NAMALWA (cell line): ENCODE measurements around the gene PAQR4.

Source experiments
- DNase-seq: peaks from one replicate; pipeline ENCODE4 v3.0.0-alpha.2; 2015; ENCODE audit warnings: low spot score

The PAQR4 gene

DNA sequence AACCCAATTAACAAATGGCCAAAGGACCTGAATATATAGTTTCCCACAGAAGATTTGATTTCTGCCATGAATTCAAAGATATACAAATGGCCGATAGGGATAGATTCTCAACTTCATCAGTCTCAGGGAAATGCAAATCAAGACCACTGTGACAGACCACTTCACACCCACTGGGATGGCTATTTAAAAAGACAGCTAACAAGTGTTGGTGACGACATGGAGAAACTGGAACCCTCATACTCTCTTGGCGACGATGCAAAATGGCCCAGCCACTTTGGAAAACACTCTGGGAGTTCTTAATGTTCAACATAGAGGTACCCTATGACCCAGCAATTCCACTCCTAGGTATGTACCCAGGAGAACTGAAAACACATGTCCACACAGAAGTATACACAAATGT is 22.5 kb upstream of the PAQR4 start:
- no peak for DNase-seq

DNA sequence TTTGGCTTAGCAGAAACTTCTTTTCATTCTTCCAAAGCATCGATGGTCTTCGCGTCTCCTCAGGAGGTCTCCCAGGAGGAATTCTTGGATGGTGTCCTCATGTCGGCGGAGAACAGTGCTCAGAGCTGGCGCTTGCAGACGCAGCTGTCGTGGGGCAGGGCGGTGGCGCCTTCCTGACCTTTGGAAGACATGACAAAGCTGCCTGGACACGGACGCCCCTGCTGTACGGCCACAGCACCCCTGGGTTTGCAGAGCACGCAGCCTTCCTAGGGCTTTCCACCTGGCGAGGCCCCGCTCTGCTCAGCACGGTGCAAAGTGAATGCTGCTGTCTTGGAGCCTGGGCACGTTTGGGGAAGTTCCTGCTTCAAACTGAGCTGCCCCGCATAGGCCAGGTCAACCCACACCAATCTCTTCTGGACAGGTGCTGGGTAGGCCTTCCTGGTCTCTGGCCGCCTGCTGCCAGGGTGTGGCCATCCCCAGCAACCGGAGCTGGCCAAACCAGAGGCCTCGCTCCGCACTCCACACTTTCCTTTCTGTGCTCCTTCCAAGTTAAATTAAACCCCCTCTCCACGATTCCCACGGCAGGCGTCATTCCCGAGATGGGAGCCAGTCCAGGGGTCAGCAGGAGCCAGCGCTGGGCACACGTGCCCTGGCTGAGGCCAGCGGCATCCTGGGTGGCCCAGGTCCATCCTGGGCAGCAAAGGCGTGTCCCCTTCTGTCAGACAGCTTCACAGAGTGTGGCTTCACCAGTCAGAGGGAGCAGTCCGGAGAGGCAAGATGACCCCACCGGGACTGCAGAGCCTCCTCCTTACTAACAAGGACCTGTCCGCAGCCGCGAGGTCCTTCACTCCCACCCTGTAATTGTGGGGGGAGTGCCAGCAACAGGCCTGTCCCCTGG is 20.1 kb upstream of the PAQR4 start:
- no peak for DNase-seq

DNA sequence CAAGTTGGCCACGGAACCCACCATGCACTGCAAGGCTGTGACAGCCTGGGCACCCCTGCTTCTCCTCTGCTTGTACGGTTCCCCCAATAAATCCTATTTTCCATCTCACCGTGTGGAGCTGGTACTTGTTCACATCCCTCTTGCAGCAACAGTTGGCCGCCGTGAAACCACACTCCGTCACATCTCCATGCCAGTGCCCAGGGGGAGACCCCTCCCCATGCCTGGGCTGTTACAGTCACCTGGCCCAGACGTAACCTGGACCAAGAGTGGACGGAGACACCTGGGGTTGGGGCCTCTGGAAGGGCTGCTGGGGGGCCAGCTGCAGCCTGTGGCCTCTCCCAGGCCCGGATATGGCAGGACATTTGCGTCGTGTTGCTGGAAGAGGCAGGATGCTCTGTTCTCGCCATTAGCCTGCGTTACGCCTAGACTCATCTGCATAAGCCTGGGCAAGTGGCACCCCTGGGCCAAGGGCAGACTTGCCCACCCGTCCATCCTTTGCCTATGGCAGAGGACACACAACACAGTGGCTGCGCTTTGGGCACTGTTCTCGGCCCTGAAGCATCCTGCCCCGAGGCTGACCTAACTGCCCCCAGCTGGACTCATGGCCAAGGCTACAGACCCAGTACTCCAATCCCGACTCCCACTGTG is 19.3 kb upstream of the PAQR4 start:
- DNase-seq = no peak

DNA sequence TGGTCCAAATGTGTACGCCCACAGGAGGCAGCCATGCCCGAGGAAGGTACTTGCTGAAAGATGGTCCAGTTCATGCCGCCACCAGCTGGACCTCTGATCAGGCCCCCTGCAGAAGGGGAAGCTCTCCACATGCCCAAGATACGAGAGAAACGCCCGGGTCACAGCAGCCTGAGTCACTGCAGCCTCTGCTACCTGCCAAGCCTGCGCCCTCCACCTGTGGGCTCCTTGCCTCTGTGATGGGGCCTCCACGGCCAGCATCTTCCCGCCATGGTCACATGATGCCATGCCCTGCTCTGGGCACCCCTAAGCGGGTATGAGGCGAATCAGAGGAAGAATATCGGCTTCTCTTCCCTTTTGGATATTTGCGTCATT is 18.8 kb upstream of the PAQR4 start:
- no peak for DNase-seq

DNA sequence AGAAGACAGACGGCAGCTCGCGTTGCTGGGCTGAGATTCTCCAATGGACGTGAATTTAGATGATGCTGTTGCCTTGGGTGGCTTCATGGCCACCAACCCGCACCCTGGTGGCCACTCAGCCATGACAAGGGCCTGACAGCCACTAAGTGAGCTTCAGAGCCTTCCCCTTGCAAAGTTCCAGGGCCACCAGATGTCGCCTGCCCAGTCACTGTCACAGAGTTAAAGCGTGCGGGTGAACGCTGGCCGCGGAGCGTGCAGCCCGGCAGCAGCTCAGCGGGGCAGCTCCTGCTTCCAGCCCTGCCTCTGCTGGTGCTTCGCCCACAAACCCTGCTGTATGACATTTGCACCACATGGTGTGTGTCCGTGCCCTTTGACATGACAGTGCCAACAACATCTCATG is 18.4 kb upstream of the PAQR4 start:
- no peak for DNase-seq

DNA sequence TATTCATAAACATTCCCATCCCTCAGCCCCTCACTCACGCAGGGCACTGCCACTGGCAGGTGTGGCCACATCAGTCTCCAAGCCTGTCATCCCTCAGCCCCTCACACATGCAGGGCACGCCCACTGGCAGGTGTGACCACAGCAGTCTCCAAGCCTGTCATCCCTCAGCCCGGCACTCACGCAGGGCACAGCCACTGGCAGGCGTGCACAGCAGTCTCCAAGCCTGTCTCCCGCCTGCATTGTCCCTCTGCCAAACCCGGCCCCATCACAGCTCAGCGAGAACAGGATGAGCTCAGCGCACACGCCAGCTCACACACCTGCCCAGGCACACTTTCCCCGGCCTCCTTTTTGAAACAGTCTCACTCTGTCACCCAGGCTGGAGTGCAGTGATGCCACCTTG is 16.5 kb upstream of the PAQR4 start:
- DNase-seq = peak; percentile 59

DNA sequence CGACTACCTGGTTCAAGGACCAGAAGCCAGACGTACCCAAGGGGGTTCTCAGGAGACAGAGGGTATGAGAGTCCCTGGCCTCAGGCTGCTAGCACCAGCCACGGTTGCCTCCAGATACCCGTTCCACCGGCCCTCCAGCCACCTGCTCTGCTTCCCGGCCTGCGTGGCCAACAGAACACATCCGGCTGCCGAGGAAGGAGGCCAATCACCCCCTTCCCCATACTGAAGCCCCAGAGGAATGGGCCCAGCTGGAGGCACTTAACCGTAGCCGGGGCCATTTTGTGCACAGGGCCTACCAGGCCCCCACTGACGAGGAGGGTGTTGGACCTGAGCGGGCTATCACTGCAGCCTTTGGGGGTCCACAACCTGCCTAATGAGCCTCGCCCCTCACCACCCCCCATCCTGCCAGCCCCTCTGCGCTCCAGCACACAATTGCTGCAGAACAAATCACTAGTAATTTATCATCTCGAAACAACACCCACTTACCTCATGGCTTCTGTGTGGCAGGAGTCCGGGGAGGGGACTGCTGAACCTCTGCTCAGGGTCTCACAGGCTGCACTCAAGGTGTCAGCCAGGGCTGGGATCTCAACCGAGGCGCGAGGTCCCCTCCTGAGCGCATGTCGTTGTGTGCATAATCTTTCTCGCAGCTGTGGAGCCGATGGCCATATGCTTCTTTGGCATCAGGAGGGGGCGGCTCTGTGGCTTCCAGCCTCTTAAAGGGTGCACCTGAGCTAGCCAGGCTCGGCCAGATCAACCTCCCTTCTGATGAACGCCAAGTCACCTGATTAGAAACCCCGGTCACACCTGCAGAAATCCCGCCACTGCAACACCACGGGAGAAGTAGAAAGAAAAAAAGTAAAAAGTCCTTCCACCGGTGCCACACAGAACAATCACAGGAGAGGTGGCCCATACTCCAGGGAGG is 15.2 kb upstream of the PAQR4 start:
- DNase-seq = peak; percentile 73

DNA sequence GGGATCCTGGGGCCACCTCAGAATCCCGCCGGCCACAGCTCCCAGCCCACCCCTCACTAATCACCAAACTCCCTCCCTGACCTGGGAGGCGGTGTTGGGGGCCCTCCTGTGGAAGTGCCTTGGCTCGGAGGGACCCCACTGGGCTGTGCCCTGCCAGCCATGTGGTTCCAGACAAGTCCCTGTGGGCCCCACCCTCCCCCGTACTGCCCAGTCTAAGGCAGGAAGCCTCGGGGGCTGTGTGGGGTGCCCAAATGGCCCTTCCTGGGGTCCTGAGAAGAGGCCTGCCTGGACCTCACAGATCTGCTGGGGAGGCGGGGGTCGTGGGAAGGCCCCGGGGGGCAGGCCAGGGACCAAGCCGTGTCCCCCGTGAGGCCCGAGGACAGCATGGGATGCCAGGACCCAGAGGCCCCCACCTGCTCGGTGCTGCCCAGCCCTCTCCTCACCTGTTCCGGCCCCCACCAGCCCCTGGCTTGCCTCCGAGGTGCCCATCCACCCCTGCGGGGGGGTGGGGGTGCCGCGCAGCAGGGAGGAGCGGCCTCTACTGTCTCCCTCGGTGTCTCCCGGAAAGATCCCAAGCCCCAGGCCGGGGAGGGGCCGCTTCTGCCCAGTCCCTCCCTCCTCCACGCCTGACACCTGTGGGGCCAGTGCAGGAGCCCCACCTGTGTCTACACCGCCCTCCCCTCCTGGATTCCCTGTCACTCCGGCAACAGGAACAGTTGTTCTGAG is 14.3 kb upstream of the PAQR4 start:
- DNase-seq = no peak

DNA sequence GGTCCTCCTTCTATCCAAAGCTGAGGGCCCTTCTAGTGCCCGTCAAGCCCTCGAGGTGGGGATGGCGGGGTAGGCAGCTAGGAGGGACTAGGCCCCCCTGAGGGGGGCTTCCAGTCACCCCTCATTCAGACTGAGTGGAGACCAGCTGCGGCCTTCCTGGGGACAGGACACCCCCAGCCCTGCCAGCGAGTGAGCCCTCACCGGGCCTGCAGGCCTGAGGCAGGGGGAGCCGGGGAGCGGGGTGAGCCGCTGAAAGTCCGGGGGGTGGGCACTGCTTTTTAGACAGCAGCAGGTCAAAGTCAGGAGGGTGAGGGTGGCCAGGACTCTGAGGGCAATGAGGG is 13.7 kb upstream of the PAQR4 start:
- DNase-seq = no peak

DNA sequence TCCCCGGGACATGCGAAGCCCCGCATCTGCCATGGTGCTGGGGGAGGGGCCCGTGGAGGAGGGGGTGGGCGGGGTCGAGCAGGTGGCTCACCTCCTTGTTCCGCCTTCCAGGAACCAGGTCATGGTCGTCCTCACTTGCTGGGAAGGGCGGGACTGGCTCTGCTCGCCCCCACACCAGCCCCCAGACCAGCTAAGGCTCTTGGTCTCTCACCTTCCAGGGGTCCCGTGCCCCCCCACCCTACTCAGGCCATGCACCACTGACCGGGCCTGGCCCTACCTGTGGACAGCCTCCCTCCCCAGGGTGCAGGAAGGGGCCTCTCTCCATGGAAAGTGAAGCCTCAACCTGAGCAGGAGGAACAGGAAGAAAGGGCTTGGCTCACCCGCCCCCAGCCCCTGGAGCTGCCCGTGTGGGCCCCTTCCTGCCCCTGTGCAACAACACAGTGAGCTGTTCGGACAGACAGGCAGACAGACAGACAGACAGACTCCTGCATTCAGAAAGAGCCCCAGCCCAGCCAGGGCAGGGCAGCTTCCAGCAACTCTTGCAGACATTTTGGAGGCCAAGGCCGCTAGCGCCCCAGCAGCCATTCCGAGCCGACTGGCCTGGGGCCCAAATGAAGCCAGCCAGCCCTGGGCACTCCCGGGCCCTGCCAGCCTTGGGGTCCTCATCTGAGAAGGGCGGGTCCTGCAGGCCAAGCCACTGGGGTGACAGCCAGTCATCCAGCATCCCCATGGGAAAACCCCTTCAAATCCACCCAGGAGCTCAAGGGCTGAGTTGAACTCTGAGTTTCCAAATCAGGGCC is 13.2 kb upstream of the PAQR4 start:
- no peak for DNase-seq

DNA sequence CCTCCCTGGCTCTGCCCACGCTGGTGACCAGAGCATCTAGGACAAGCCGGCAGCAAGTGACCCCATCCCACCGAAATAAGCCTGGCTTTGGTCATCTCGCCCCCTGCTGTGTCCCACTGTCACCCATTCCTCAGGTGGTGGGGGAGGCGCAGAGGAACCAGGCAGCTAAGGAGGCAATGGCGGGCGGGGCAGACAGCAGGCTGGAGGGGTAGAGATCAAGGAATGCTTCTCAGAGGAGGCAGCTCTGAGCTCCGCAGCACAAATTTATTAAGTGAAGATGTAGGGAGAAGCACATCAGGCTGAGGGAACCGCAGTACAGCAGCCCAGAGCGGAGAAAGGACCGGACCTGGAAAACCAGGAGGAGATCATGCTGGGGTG is 12.6 kb upstream of the PAQR4 start:
- no peak for DNase-seq

DNA sequence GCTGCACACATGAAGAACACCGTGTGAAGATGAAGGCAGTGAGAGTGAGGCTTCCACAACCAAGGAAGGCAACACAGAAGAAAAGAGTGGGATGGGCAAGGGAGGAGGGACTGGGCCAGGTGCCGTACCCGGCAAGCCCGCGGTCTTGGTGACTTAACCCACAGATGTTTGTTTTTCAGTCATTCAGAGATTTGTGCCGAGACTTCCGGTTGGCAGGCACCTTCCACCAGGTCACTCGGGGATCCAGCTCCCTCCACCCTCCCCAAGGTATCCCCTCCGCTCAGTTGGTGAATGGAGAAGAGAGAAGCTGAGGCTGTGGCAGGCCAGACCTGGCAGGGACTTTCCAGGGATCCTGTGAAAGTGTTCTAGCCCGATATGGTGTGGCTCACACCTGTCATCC is 9.9 kb upstream of the PAQR4 start:
- DNase-seq = no peak

DNA sequence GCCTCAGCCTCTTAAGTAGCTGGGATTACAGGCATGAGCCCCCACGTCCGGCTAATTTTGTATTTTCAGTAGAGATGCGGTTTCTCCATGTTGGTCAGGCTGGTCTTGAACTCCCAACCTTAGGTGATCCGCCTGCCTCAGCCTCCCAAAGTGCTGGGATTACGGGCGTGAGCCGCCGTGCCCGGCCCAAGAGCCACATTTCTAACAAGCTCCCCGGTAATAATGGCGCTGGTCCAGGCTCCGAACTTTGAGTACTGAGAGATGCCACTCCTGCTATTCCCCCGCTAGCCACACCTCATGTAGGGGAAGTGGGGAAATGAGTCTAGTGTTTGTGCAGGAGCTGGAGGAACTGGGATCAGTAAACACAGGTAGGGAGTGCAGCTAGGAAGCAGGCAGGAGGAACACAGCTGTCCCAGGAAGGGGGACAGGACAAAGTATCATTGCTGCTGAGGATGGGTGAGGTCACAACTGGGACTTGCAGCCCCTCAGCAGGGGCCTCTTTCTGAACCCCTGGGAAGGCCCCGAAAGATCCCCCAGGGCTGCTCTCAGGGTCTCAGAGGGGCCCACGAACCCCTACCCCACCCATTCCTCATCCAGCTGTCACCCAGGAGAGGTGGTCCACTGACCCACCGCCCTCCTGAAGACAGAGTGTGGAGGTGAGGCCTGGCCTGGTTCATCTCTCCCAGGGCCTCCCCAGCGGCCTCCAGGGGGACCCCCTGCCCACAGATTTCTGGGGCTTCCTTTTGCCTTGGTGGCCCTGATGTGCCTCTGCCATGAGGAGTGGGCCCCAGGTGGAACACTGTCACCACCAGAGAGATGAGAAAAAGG is 8.8 kb upstream of the PAQR4 start:
- DNase-seq = peak; percentile 14

DNA sequence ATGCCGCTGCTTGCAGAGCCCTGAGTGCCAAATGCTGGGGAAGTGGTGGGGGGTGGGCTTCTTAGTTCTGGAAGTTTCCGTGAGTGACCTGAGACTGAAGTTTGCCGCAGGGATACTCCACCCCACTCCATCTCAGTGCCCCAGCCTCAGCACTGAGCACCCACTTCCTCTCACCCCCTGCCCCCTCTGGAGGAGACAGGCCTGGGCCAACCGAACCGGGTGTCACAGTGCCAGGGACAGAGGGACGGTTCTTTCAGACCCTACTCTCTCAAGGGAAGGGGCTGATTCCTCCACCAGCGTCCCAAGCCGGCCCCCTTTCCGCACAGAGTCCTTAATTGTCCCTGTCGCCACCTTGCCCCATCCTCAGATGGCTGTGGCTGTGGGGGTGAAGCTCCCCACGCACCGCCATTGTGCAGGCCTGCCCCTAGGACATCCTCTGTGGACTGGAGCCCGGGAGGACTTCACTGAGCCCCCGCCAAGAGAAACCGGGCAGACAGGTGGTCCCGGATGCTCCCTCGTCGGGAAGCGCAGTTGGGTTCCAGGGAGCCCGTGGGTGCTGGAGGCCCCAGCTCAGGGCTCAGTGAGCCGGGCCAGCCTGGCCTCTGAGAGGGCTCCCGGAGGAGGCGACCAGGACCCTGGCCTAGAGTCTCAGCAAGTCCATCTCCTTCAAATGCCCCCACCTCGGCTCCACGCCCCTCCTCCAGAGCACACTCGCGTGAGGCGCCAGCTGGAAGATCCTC is 6.6 kb upstream of the PAQR4 start:
- DNase-seq = peak; percentile 46

DNA sequence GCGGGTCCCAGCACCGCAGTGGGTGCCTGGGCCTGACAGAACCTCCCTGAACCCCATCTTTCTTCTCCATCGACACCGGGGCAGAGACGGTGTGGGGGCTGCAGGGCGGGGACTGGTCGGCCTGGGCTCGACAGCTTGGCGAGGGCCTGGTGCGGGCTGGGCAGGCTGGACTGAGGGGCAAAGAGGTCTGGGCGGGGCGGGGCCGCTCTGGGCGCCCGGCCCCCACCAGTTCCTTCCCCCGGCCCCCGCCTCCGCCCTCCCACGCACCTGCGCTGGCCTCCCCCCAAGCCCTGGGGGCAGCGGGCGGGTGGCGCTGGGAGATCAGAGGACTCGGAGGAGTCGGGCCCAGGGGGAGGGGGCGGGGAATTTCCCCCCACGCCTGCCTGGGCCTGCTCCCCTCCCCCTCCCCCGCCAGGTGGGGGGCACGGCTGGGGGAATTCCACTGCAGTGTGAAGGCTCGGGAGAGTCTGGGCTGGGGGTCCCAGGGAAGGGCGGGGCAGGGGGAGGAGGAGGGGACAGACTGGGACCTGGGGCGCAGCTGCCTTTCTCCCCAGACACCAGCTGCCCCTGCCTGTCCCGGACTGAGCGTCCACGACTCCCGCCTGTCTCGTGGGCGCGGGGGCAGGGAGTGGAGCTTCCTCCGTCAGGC is 6.0 kb upstream of the PAQR4 start:
- peak; percentile 70 for DNase-seq

DNA sequence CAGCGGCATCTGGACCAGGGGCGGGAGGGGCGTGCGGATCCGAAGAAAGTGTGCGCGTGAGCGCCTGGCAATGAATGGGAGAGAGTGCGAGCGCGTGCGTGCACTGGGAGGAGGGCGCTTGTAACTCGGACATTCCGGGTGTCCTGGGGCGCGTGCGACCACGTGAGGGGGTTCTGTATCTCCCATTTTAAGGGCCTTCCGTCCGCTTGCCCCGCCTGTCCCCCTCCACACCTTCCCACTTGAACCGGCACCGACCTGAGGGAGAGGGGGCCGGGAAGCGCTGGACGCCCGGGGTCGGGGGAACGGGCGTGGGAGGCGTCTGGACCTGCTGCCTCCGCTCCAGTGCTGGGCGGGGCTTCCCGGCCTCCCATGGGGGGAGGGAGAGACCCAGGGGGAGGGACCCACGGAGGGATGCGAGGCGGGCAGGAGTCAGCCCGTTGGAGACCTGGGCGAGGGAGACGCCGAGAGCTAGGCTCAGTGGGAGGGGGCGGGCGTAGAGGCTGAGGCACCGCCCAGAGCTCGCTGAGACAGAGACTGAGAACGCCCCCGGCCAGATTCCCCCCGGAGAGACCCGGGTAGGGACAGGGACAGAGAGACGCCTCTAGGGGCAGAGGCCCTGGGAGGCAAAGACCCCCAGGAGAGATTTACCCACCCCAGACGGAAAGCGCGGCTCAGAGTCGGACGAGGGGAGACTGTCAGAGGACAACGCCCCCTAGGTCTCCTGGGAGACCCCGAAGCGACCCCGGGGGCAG is 5.2 kb upstream of the PAQR4 start, which contains the start of gene KREMEN2:
TSS of gene KREMEN2 (plus strand) at position 553 of the 752 bp plus-strand sequence. CDS start 246 bp downstream, outside the sequence.
- DNase-seq = peak; percentile 83

DNA sequence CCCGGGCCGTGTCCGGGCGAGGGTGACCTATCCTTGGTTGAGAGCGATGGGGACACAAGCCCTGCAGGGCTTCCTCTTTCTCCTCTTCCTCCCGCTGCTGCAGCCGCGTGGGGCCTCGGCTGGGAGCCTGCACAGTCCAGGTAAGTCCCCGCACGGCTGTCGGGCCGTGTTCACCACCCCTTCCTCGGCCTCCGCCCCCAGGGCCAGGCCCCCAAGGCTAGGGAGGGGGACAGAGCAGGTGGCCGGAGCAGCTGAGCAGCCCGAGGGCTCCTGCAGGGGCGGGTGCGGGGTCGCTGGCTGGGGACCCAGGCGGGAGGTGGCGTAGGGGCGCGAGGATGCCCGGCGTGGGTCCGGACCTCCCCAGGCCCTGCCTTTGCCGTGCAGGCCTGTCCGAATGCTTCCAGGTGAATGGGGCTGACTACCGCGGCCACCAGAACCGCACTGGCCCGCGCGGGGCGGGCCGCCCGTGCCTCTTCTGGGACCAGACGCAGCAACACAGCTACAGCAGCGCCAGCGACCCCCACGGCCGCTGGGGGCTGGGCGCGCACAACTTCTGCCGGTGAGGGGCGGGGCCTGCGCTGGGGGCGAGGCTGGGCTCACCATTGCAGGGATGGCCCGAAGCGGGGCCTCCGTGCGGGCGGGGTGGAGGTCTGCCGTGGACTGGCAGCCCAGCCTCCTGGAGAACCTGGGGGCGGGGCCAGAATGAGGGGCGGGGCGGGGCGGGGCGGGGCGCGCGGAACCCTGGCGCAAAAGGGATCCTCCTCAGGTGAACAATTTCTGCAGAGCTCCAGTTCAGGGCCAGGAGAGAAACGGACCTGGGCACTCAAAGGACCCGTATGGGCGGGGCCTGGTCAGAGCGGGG is 4.4 kb upstream of the PAQR4 start:
- DNase-seq = peak; percentile 94
